22Rv1 (cell line): Measurements from ENCODE around the gene INSC.

ENCODE experiments used
- ZFX ChIP-seq: fragments of 450-650 bp; IDR thresholded peaks from 2 replicates; pipeline ENCODE4 v1.6.1; 2017; ENCODE audit warnings: antibody characterized with exemption, borderline replicate concordance
- TF ChIP-seq, protein P1 (sequence below): fragments of 450-650 bp; IDR thresholded peaks from 2 replicates; pipeline ENCODE4 v1.5.1; 2017; ENCODE audit warnings: mild to moderate bottlenecking

DNA sequence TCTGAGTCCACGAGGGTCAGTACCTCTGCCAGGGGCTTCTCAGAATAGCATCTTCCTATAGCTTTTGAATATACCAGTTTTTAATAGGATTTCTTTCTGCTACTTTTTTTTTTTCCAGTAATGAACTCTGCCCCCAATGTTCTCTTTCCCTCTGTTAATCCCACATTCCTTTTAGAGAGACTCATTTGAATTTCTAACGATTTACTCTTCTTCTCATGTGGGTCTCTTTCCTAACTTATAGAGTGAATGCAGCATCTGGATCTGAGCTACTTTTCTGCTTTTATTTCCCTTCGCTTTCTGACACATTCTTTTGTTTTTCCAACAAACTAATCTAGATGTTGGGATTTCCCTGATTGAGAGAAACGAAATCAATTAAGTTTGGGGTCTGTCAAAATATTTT lies 71.4 kb downstream of the INSC start:
- TF ChIP-seq, protein P1, sequence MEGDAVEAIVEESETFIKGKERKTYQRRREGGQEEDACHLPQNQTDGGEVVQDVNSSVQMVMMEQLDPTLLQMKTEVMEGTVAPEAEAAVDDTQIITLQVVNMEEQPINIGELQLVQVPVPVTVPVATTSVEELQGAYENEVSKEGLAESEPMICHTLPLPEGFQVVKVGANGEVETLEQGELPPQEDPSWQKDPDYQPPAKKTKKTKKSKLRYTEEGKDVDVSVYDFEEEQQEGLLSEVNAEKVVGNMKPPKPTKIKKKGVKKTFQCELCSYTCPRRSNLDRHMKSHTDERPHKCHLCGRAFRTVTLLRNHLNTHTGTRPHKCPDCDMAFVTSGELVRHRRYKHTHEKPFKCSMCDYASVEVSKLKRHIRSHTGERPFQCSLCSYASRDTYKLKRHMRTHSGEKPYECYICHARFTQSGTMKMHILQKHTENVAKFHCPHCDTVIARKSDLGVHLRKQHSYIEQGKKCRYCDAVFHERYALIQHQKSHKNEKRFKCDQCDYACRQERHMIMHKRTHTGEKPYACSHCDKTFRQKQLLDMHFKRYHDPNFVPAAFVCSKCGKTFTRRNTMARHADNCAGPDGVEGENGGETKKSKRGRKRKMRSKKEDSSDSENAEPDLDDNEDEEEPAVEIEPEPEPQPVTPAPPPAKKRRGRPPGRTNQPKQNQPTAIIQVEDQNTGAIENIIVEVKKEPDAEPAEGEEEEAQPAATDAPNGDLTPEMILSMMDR: no peak
- no peak for TF ChIP-seq ZFX
